ENCODE results near the gene MOB2.

The MOB2 gene

GRCh38 chr11:1470681-1471611 is 15.6 kb downstream of the MOB2 start:
- DNase-seq (ENCODE audit: low read depth), result no peak

- DNase-seq (ENCODE audit: low read depth), result no peak
These were observed 16.5 kb downstream of the MOB2 start for GRCh38 chr11:1469911-1470680.

GRCh38 chr11:1469287-1469910 is 17.2 kb downstream of the MOB2 start:
- DNase-seq (ENCODE audit: low read depth), result no peak

- DNase-seq (ENCODE audit: low read depth), result no peak
These were observed 18.0 kb downstream of the MOB2 start for GRCh38 chr11:1468473-1469066.

GRCh38 chr11:1468002-1468401 is 18.6 kb downstream of the MOB2 start:
- DNase-seq (ENCODE audit: low read depth), result no peak

- DNase-seq (ENCODE audit: low read depth), result no peak
These were observed 19.3 kb downstream of the MOB2 start for GRCh38 chr11:1467270-1467669.

GRCh38 chr11:1466784-1467183 is 19.8 kb downstream of the MOB2 start:
- DNase-seq (ENCODE audit: low read depth), result no peak

- no peak for DNase-seq (ENCODE audit: low read depth)
These were observed 23.5 kb downstream of the MOB2 start for GRCh38 chr11:1463056-1463455.

GRCh38 chr11:1462698-1462975 is 23.9 kb downstream of the MOB2 start:
- DNase-seq (ENCODE audit: low read depth), result no peak

- no peak for DNase-seq (ENCODE audit: low read depth)
These were observed 24.5 kb downstream of the MOB2 start for GRCh38 chr11:1461826-1462697.

GRCh38 chr11:1460986-1461825 is 25.4 kb downstream of the MOB2 start:
- no peak for DNase-seq (ENCODE audit: low read depth)

- no peak for DNase-seq (ENCODE audit: low read depth)
These were observed 26.1 kb downstream of the MOB2 start for GRCh38 chr11:1460396-1460985.

GRCh38 chr11:1459764-1460395 is 26.7 kb downstream of the MOB2 start:
- DNase-seq (ENCODE audit: low read depth), result no peak

- no peak for DNase-seq (ENCODE audit: low read depth)
These were observed 27.4 kb downstream of the MOB2 start for GRCh38 chr11:1459219-1459575.

GRCh38 chr11:1458340-1459218 is 28.0 kb downstream of the MOB2 start:
- no peak for DNase-seq (ENCODE audit: low read depth)

GRCh38 chr11:1457856-1458255 is 28.7 kb downstream of the MOB2 start:
- no peak for DNase-seq (ENCODE audit: low read depth)

- no peak for DNase-seq (ENCODE audit: low read depth)
These were observed 29.3 kb downstream of the MOB2 start for GRCh38 chr11:1457326-1457680.

- DNase-seq (ENCODE audit: low read depth), result no peak
These were observed 29.8 kb downstream of the MOB2 start for GRCh38 chr11:1456596-1457325.

Data from activated gamma-delta T cell treated with anti-CD3 and anti-CD28 coated beads, Interleukin-2, amount 50 U/mL, for 16 hours (primary cell).